SK-N-SH treated with all-trans-retinoic acid at 6 μM for 48 hours (cell line): ENCODE data around the gene HDAC4.

Source experiments
- ATAC-seq: fragments of 200-7000 bp; cut with Tn5 transposase; 3 replicates; pipeline ENCODE4 v1.9.1; 2020; ENCODE audit warnings: mild to moderate bottlenecking, moderate library complexity
- ARNTL ChIP-seq: fragments of 450-650 bp; formaldehyde crosslinking; IDR thresholded peaks from 2 replicates; pipeline ENCODE4 v1.5.0; 2020; ENCODE audit warnings: low read depth, mild to moderate bottlenecking, moderate library complexity, borderline replicate concordance
- BACH2 ChIP-seq: fragments of 250-450 bp; sonication (Bioruptor Pico); IDR thresholded peaks from 2 replicates; pipeline ENCODE4 v1.9.0; 2021; ENCODE audit warnings: mild to moderate bottlenecking, borderline replicate concordance
- CSRNP3 ChIP-seq: fragments of 250-450 bp; sonication (Bioruptor Pico); IDR thresholded peaks from 2 replicates; pipeline ENCODE4 v1.5.1; 2021; ENCODE audit warnings: mild to moderate bottlenecking, moderate library complexity
- ESRRG ChIP-seq: fragments of 250-450 bp; sonication (Bioruptor Pico); IDR thresholded peaks from 2 replicates; pipeline ENCODE4 v1.6.1; 2021; ENCODE audit warnings: mild to moderate bottlenecking
- GLIS3 ChIP-seq: fragments of 250-450 bp; sonication (Bioruptor Pico); IDR thresholded peaks from 2 replicates; pipeline ENCODE4 v1.5.0; 2020; ENCODE audit warnings: mild to moderate bottlenecking, moderate library complexity
- ISL1 ChIP-seq: fragments of 250-450 bp; sonication (Bioruptor Pico); IDR thresholded peaks from 2 replicates; pipeline ENCODE4 v2.1.2; 2022; ENCODE audit warnings: mild to moderate bottlenecking, moderate library complexity
- OSR1 ChIP-seq: fragments of 250-450 bp; sonication (Bioruptor Pico); IDR thresholded peaks from 2 replicates; pipeline ENCODE4 v1.8.0; 2022; ENCODE audit warnings: moderate library complexity, mild to moderate bottlenecking, inconsistent platforms
- PATZ1 ChIP-seq: fragments of 250-450 bp; sonication (Bioruptor Pico); IDR thresholded peaks from 2 replicates; pipeline ENCODE4 v1.8.0; 2020; ENCODE audit warnings: mild to moderate bottlenecking, moderate library complexity, borderline replicate concordance
- POU6F1 ChIP-seq: fragments of 250-450 bp; sonication (Bioruptor Pico); IDR thresholded peaks from 2 replicates; pipeline ENCODE4 v1.8.0; 2021; ENCODE audit warnings: low read depth, mild to moderate bottlenecking, moderate library complexity, borderline replicate concordance
- RARB ChIP-seq: fragments of 250-450 bp; sonication (Bioruptor Pico); IDR thresholded peaks from 2 replicates; pipeline ENCODE4 v1.8.0; 2021; ENCODE audit warnings: mild to moderate bottlenecking, moderate library complexity
- TCF4 ChIP-seq: fragments of 250-450 bp; sonication (Bioruptor Pico); IDR thresholded peaks from 2 replicates; pipeline ENCODE4 v1.8.0; 2021; ENCODE audit warnings: mild to moderate bottlenecking, moderate library complexity, borderline replicate concordance
- TOX ChIP-seq: fragments of 250-450 bp; sonication (Bioruptor Pico); IDR thresholded peaks from 2 replicates; pipeline ENCODE4 v1.8.0; 2021; ENCODE audit warnings: mild to moderate bottlenecking, moderate library complexity, borderline replicate concordance
- TSHZ2 ChIP-seq: fragments of 250-450 bp; sonication (Bioruptor Pico); IDR thresholded peaks from 2 replicates; pipeline ENCODE4 v1.5.0; 2020; ENCODE audit warnings: mild to moderate bottlenecking, moderate library complexity
- ZC3H10 ChIP-seq: fragments of 250-450 bp; sonication (Bioruptor Pico); IDR thresholded peaks from 2 replicates; pipeline ENCODE4 v1.5.1; 2021; ENCODE audit warnings: mild to moderate bottlenecking, moderate library complexity
- ZFP3 ChIP-seq: fragments of 250-450 bp; sonication (Bioruptor Pico); IDR thresholded peaks from 2 replicates; pipeline ENCODE4 v1.5.0; 2020; ENCODE audit warnings: mild to moderate bottlenecking, moderate library complexity
- ZFP30 ChIP-seq: fragments of 450-650 bp; formaldehyde crosslinking; IDR thresholded peaks from 2 replicates; pipeline ENCODE4 v1.5.0; 2022; ENCODE audit warnings: mild to moderate bottlenecking, moderate library complexity
- ZNF70 ChIP-seq: fragments of 450-650 bp; formaldehyde crosslinking; IDR thresholded peaks from 2 replicates; pipeline ENCODE4 v1.5.0; 2020; ENCODE audit warnings: mild to moderate bottlenecking, moderate library complexity
- ZNF8 ChIP-seq: fragments of 450-650 bp; formaldehyde crosslinking; IDR thresholded peaks from 2 replicates; pipeline ENCODE4 v1.5.0; 2020; ENCODE audit warnings: mild to moderate bottlenecking, moderate library complexity

The HDAC4 gene

GRCh38 chr2:239042551-239043320 lies 358.1 kb downstream of the HDAC4 start (continued):
- TF ChIP-seq TOX (CRISPR knock-in tag) (no peak), CSRNP3 (no peak), ZFP3 (CRISPR knock-in tag) (no peak), GLIS3 (CRISPR knock-in tag) (no peak), RARB (CRISPR knock-in tag) (no peak), TCF4 (CRISPR knock-in tag) (no peak)

- TF ChIP-seq ZNF70 (CRISPR knock-in tag) (no peak), TOX (CRISPR knock-in tag) (no peak), GLIS3 (CRISPR knock-in tag) (no peak), TSHZ2 (CRISPR knock-in tag) (no peak)
These were observed 358.8 kb downstream of the HDAC4 start for GRCh38 chr2:239042046-239042445.

GRCh38 chr2:239041062-239041461 lies 359.8 kb downstream of the HDAC4 start:
- TF ChIP-seq OSR1 (CRISPR knock-in tag): no peak
- no peak for TF ChIP-seq BACH2 (CRISPR knock-in tag)
- no peak for TF ChIP-seq PATZ1 (CRISPR knock-in tag)
- no peak for TF ChIP-seq ARNTL (CRISPR knock-in tag)
- no peak for TF ChIP-seq ISL1 (CRISPR knock-in tag)
- TF ChIP-seq TSHZ2 (CRISPR knock-in tag): no peak
- TF ChIP-seq TCF4 (CRISPR knock-in tag): no peak
- no peak for TF ChIP-seq ESRRG (CRISPR knock-in tag)
- no peak for TF ChIP-seq ZNF8 (CRISPR knock-in tag)
- TF ChIP-seq ZNF70 (CRISPR knock-in tag): no peak
- no peak for TF ChIP-seq CSRNP3
- no peak for TF ChIP-seq ZFP30 (CRISPR knock-in tag)
- TF ChIP-seq TOX (CRISPR knock-in tag): no peak
- no peak for TF ChIP-seq POU6F1 (CRISPR knock-in tag)
- no peak for TF ChIP-seq ZC3H10 (CRISPR knock-in tag)
- no peak for TF ChIP-seq ZFP3 (CRISPR knock-in tag)
- TF ChIP-seq GLIS3 (CRISPR knock-in tag): no peak
- ATAC-seq: no peak

More at GRCh38 chr2:239042046-239042445, 358.8 kb downstream of the HDAC4 start:
- ATAC-seq: no peak
